Transverse colon (tissue), 3 donors: Measurements from ENCODE around the gene P2RY2.

ENCODE experiments used
- CTCF ChIP-seq, 5 experiments: fragments of 200-600 bp in 3 of 5; fragments of 450-650 bp in 2 of 5; sonication (generic) in 3 of 5; IDR thresholded peaks; 1 replicate in 2 of 5; 2 replicates in 3 of 5; pipeline ENCODE4 v1.5.1; 2016 to 2017; ENCODE audit warnings: antibody characterized with exemption in 5 of 5, inconsistent platforms in 3 of 5, mild to moderate bottlenecking in 2 of 5, moderate library complexity in 1 of 5
- POLR2A ChIP-seq: fragments of 450-650 bp; IDR thresholded peaks from one replicate; pipeline ENCODE4 v1.6.1; 2016; ENCODE audit warnings: antibody characterized with exemption, mild to moderate bottlenecking, moderate library complexity

GRCh38 chr11:73230931-73231330, 12.8 kb downstream of the P2RY2 start:
- TF ChIP-seq CTCF (IDR thresholded peaks at IDR 0.05) (no peak), POLR2A (no peak)
